Measurements from ENCODE around the gene AANAT. TPM values are rescaled to one million over a fixed set of nuclear protein-coding genes. Genes with fewer than 3 reads are reported as not detected.
A peak's percentile ranks its signal among the peaks of the same experiment; 100 is the strongest.

Gene AANAT
- total and polyA plus RNA-seq, 2 experiments from 2014 or later: not detected

DNA sequence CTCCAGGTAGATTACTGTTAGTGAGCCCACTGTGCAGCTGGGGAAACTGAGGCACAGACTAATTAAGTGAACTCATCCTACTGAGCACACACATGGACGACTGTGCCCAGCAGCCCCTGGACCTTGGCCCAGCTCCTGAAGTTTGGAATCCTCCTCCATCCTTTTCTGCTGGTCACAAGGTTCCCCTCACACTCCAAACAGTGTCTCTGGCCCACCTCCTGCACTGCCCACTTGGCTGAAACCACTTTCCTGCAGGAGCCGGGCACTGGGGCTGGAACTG lies 30.2 kb downstream of the AANAT start:
- Histone ChIP-seq H4K20me1 (ENCODE audit: insufficient read depth) (no peaks in the 10 kb centered on the region), H3K9me2 (ENCODE audit: insufficient read depth) (no peaks in the 10 kb centered on the region), H3K4me2 (ENCODE audit: unreplicated experiment) (peak overlapping the region; percentile 40), H3K9ac (peak overlapping the region; percentile 57), H3K79me2 (ENCODE audit: insufficient read depth) (peaks cover 5% of the 10 kb centered on the region), H3K4me1 (ENCODE audit: insufficient read depth) (peaks cover 18% of the 10 kb centered on the region), H2AFZ (peak overlapping the region; percentile 67), H3F3A (ENCODE audit: insufficient read depth) (peaks cover 6% of the 10 kb centered on the region; the same call in 1 of the 2 replicates), H3K27ac (peak overlapping the region; percentile 57), H3K36me3 (ENCODE audit: low read depth) (no peaks in the 10 kb centered on the region), H3K27me3 (replicated peaks; ENCODE audit: insufficient read depth) (no peaks in the 10 kb centered on the region), H3K9me3 (ENCODE audit: low read depth) (no peaks in the 10 kb centered on the region), H3K4me3 (peak overlapping the region; percentile 34)
- TF ChIP-seq EZH2phosphoT487 (IDR thresholded peaks at IDR 0.05; ENCODE audit: insufficient read depth, low read depth) (no peak), EZH2 (IDR thresholded peaks at IDR 0.05; ENCODE audit: insufficient read depth, poor library complexity, severe bottlenecking) (no peak)
- in situ Hi-C loops (cut with MboI): loop anchor here (25.0 kb wide), 1 partner anchor 90 kb away; the partner anchor contains the start of gene ST6GALNAC2
- DNase-seq: no peak
- 14 to 24% methylated on average over 2 of the region's 2 CpGs for WGBS, 2 experiments (ENCODE audit: low coverage in 1 of 2, low lambda C conversion rate in 2 of 2, missing lambda C conversion rate in 2 of 2)

- 8 to 12% methylated on average over 31 of the region's 31 CpGs for WGBS, 2 experiments (ENCODE audit: low coverage in 1 of 2, low lambda C conversion rate in 2 of 2, missing lambda C conversion rate in 2 of 2)
- in situ Hi-C loops (cut with MboI): loop anchor here (25.0 kb wide), 1 partner anchor 89 kb away; the partner anchor contains the start of gene ST6GALNAC2
- Histone ChIP-seq H3K27me3 (replicated peaks; ENCODE audit: insufficient read depth) (no peaks in the 10 kb centered on the region), H3K36me3 (ENCODE audit: low read depth) (no peaks in the 10 kb centered on the region), H3K9me3 (ENCODE audit: low read depth) (no peaks in the 10 kb centered on the region), H3K27ac (peak overlapping the region; percentile 57), H2AFZ (peak overlapping the region; percentile 67), H3K9ac (peak overlapping the region; percentile 57), H3K4me3 (peak overlapping the region; percentile 34), H3K79me2 (ENCODE audit: insufficient read depth) (peaks cover 5% of the 10 kb centered on the region), H3K9me2 (ENCODE audit: insufficient read depth) (no peaks in the 10 kb centered on the region), H3F3A (ENCODE audit: insufficient read depth) (peaks cover 6% of the 10 kb centered on the region; the same call in 1 of the 2 replicates), H3K4me1 (ENCODE audit: insufficient read depth) (peaks cover 14% of the 10 kb centered on the region), H4K20me1 (ENCODE audit: insufficient read depth) (no peaks in the 10 kb centered on the region), H3K4me2 (ENCODE audit: unreplicated experiment) (peak overlapping the region; percentile 40)
- TF ChIP-seq EZH2 (IDR thresholded peaks at IDR 0.05; ENCODE audit: insufficient read depth, poor library complexity, severe bottlenecking): no peak
- no peak for TF ChIP-seq EZH2phosphoT487 (IDR thresholded peaks at IDR 0.05; ENCODE audit: insufficient read depth, low read depth)
- DNase-seq: peak; percentile 91
These were observed 30.8 kb downstream of the AANAT start for GRCh38 chr17:76497979-76498875.

DNA sequence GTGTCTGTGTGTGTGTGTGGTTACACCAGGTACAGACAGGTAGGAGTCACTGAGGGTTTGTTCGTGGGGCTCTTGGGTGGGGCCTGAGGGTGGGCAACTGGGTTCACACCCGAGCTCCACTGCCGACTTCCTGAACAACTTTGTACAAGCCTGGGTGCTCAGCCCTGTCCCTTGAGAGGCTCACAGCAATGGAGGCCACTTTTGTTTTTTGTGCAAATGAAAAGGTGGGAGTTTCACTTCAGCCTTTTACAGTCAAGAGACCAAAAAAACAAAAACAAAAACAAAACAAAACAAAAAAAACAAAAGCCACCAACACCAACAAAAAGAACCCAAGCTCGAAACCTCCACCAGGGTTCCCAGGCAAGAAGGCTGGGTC lies 31.5 kb downstream of the AANAT start:
- Histone ChIP-seq H3K9me3 (ENCODE audit: low read depth) (no peaks in the 10 kb centered on the region), H3K27ac (peak overlapping the region; percentile 57; the same call in 1 of the 2 replicates), H3F3A (ENCODE audit: insufficient read depth) (peaks cover 6% of the 10 kb centered on the region; the same call in 1 of the 2 replicates), H3K27me3 (replicated peaks; ENCODE audit: insufficient read depth) (no peaks in the 10 kb centered on the region), H3K4me3 (no peak overlapping the region), H3K4me2 (ENCODE audit: unreplicated experiment) (no peak overlapping the region), H3K36me3 (ENCODE audit: low read depth) (no peaks in the 10 kb centered on the region), H3K9ac (no peak overlapping the region), H3K4me1 (ENCODE audit: insufficient read depth) (peaks cover 9% of the 10 kb centered on the region), H2AFZ (no peak overlapping the region), H3K9me2 (ENCODE audit: insufficient read depth) (no peaks in the 10 kb centered on the region), H4K20me1 (ENCODE audit: insufficient read depth) (no peaks in the 10 kb centered on the region), H3K79me2 (ENCODE audit: insufficient read depth) (peaks cover 5% of the 10 kb centered on the region)
- TF ChIP-seq EZH2 (IDR thresholded peaks at IDR 0.05; ENCODE audit: insufficient read depth, poor library complexity, severe bottlenecking) (no peak), EZH2phosphoT487 (IDR thresholded peaks at IDR 0.05; ENCODE audit: insufficient read depth, low read depth) (no peak)
- in situ Hi-C loops (cut with MboI): loop anchor here (25.0 kb wide), 1 partner anchor 88 kb away; the partner anchor contains the start of gene ST6GALNAC2
- no peak for DNase-seq
- WGBS, 2 experiments (ENCODE audit: low coverage in 1 of 2, low lambda C conversion rate in 2 of 2, missing lambda C conversion rate in 2 of 2): 73 to 81% methylated on average over 3 to 4 of the region's 4 CpGs

GRCh38 chr17:76499267-76499667 lies 31.9 kb downstream of the AANAT start:
- Histone ChIP-seq H3K27me3 (replicated peaks; ENCODE audit: insufficient read depth) (no peaks in the 10 kb centered on the region), H2AFZ (no peak overlapping the region), H3K27ac (no peak overlapping the region), H3K36me3 (ENCODE audit: low read depth) (no peaks in the 10 kb centered on the region), H3F3A (ENCODE audit: insufficient read depth) (peaks cover 6% of the 10 kb centered on the region; the same call in 1 of the 2 replicates), H3K9ac (no peak overlapping the region), H3K4me3 (no peak overlapping the region), H3K79me2 (ENCODE audit: insufficient read depth) (peaks cover 5% of the 10 kb centered on the region), H3K9me2 (ENCODE audit: insufficient read depth) (no peaks in the 10 kb centered on the region), H3K9me3 (ENCODE audit: low read depth) (no peaks in the 10 kb centered on the region), H4K20me1 (ENCODE audit: insufficient read depth) (no peaks in the 10 kb centered on the region), H3K4me2 (ENCODE audit: unreplicated experiment) (no peak overlapping the region), H3K4me1 (ENCODE audit: insufficient read depth) (peaks cover 9% of the 10 kb centered on the region)
- DNase-seq: no peak
- in situ Hi-C loops (cut with MboI): loop anchor here (25.0 kb wide), 1 partner anchor 88 kb away; the partner anchor contains the start of gene ST6GALNAC2
- no peak for TF ChIP-seq EZH2 (IDR thresholded peaks at IDR 0.05; ENCODE audit: insufficient read depth, poor library complexity, severe bottlenecking)
- no peak for TF ChIP-seq EZH2phosphoT487 (IDR thresholded peaks at IDR 0.05; ENCODE audit: insufficient read depth, low read depth)
- WGBS, 2 experiments (ENCODE audit: low coverage in 1 of 2, low lambda C conversion rate in 2 of 2, missing lambda C conversion rate in 2 of 2): 85 to 94% methylated on average over 5 of the region's 5 CpGs

Measured in GM23248 (cell line).